WTC11 (cell line): ENCODE results near the gene PSMF1. TPM values are rescaled to one million over a fixed set of nuclear protein-coding genes. Genes with fewer than 3 reads are reported as not detected.

Experiments
- ATAC-seq: fragments of 200-7000 bp; cut with Tn5 transposase; 2 replicates; pipeline ENCODE4 v1.10.0; 2021; ENCODE audit warnings: mild to moderate bottlenecking, moderate library complexity
- CTCF ChIA-PET: fragments of 300-600 bp; sonication (Branson Sonifier 250); formaldehyde crosslinking; loops from one replicate; lab custom pipeline; 2021; ENCODE audit warnings: antibody characterized with exemption; lab: Charles Lee
- POLR2A ChIA-PET: fragments of 350-600 bp; sonication (Branson Sonifier 250); formaldehyde crosslinking; loops from one replicate; lab custom pipeline; 2021; ENCODE audit warnings: antibody characterized with exemption; lab: Charles Lee
- DNase-seq: peaks from one replicate; pipeline ENCODE4 v3.0.0; 2021; ENCODE audit warnings: low spot score
- H3K27ac Mint-ChIP-seq: 2 replicates; pipeline ENCODE4 v1.8.0; 2021; ENCODE audit warnings: mixed read lengths
- H3K27me3 Mint-ChIP-seq: 2 replicates; pipeline ENCODE4 v1.8.0; 2021; ENCODE audit warnings: low read depth, mild to moderate bottlenecking, moderate library complexity, mixed read lengths
- H3K36me3 Mint-ChIP-seq: 2 replicates; pipeline ENCODE4 v1.8.0; 2021; ENCODE audit warnings: mixed read lengths
- H3K4me1 Mint-ChIP-seq: 2 replicates; pipeline ENCODE4 v1.8.0; 2022; ENCODE audit warnings: mixed read lengths
- H3K4me3 Mint-ChIP-seq: 2 replicates; pipeline ENCODE4 v1.8.0; 2021; ENCODE audit warnings: mild to moderate bottlenecking, moderate library complexity, mixed read lengths
- H3K9me3 Mint-ChIP-seq: 2 replicates; pipeline ENCODE4 v1.8.0; 2021; ENCODE audit warnings: mixed read lengths
- EMX1 ChIP-seq: fragments of 250-450 bp; sonication (Bioruptor Pico); IDR thresholded peaks from 2 replicates; pipeline ENCODE4 v1.8.0; 2021; ENCODE audit warnings: mild to moderate bottlenecking
- GRHL2 ChIP-seq: fragments of 250-450 bp; sonication (Bioruptor Pico); IDR thresholded peaks from 2 replicates; pipeline ENCODE4 v1.8.0; 2022; ENCODE audit warnings: mild to moderate bottlenecking, moderate library complexity; ENCODE audit not compliant: insufficient replicate concordance, severe bottlenecking
- GTF2I ChIP-seq: fragments of 250-450 bp; sonication (Bioruptor Pico); conservative IDR thresholded peaks from 2 replicates; pipeline ENCODE4 v1.4.0; 2021; ENCODE audit warnings: mild to moderate bottlenecking
- HMGA2 ChIP-seq: fragments of 250-450 bp; sonication (Bioruptor Pico); IDR thresholded peaks from 2 replicates; pipeline ENCODE4 v1.4.0; 2021; ENCODE audit warnings: mild to moderate bottlenecking, moderate library complexity
- IRF2 ChIP-seq: sonication (generic); formaldehyde crosslinking; IDR thresholded peaks from 2 replicates; pipeline ENCODE4 v1.8.0; 2022; ENCODE audit warnings: low read depth, missing genetic modification reagents, borderline replicate concordance
- KAT7 ChIP-seq: sonication (generic); formaldehyde crosslinking; IDR thresholded peaks from 2 replicates; pipeline ENCODE4 v1.8.1; 2023; ENCODE audit warnings: missing genetic modification reagents, mild to moderate bottlenecking, borderline replicate concordance
- NR1H2 ChIP-seq: sonication (generic); formaldehyde crosslinking; IDR thresholded peaks from 2 replicates; pipeline ENCODE4 v1.9.0; 2021; ENCODE audit warnings: mild to moderate bottlenecking, moderate library complexity, missing genetic modification reagents
- NR3C1 ChIP-seq: sonication (generic); formaldehyde crosslinking; conservative IDR thresholded peaks from 2 replicates; pipeline ENCODE4 v1.8.1; 2023; ENCODE audit warnings: low read depth, mild to moderate bottlenecking, missing genetic modification reagents
- SMAD4 ChIP-seq: sonication (generic); formaldehyde crosslinking; IDR thresholded peaks from 2 replicates; pipeline ENCODE4 v1.8.0; 2022; ENCODE audit warnings: mild to moderate bottlenecking, missing genetic modification reagents
- STAT6 ChIP-seq: sonication (generic); formaldehyde crosslinking; conservative IDR thresholded peaks from 2 replicates; pipeline ENCODE4 v1.8.1; 2023; ENCODE audit warnings: mild to moderate bottlenecking, low read depth, missing genetic modification reagents, moderate library complexity
- USF1 ChIP-seq: sonication (generic); formaldehyde crosslinking; IDR thresholded peaks from 2 replicates; pipeline ENCODE4 v1.8.0; 2022; ENCODE audit warnings: mild to moderate bottlenecking, missing genetic modification reagents
- USF2 ChIP-seq: sonication (generic); formaldehyde crosslinking; IDR thresholded peaks from 2 replicates; pipeline ENCODE4 v1.8.1; 2023; ENCODE audit warnings: mild to moderate bottlenecking, missing genetic modification reagents, moderate library complexity
- ZBTB21 ChIP-seq: sonication (generic); formaldehyde crosslinking; IDR thresholded peaks from 2 replicates; pipeline ENCODE4 v1.8.1; 2023; ENCODE audit warnings: mild to moderate bottlenecking, missing genetic modification reagents, borderline replicate concordance
- ZMAT4 ChIP-seq: fragments of 250-450 bp; sonication (Bioruptor Pico); IDR thresholded peaks from 2 replicates; pipeline ENCODE4 v1.9.0; 2021; ENCODE audit warnings: mild to moderate bottlenecking
- ZNF263 ChIP-seq: sonication (generic); formaldehyde crosslinking; IDR thresholded peaks from 2 replicates; pipeline ENCODE4 v1.8.1; 2022; ENCODE audit warnings: low read depth, mild to moderate bottlenecking, moderate library complexity, missing genetic modification reagents
- ZNF425 ChIP-seq: fragments of 250-450 bp; sonication (Bioruptor Pico); conservative IDR thresholded peaks from 2 replicates; pipeline ENCODE4 v1.9.0; 2021; ENCODE audit warnings: mild to moderate bottlenecking
- ZSCAN18 ChIP-seq: fragments of 250-450 bp; sonication (Bioruptor Pico); IDR thresholded peaks from 2 replicates; pipeline ENCODE4 v2.1.2; 2022; ENCODE audit warnings: mild to moderate bottlenecking, moderate library complexity
- total RNA-seq: library from RNA; stranded (reverse); gene quantifications from 3 replicates; pipeline ENCODE4 v1.2.3, GENCODE V29; 2021
- TF ChIP-seq, protein P1 (sequence below): fragments of 250-450 bp; sonication (Bioruptor Pico); IDR thresholded peaks from 2 replicates; pipeline ENCODE4 v1.9.0; 2021; ENCODE audit warnings: mild to moderate bottlenecking
- TF ChIP-seq, protein P2 (sequence below): sonication (generic); formaldehyde crosslinking; IDR thresholded peaks from 2 replicates; pipeline ENCODE4 v1.8.1; 2022; ENCODE audit warnings: mild to moderate bottlenecking, missing genetic modification reagents, moderate library complexity, borderline replicate concordance

PSMF1 gene
- total RNA-seq, 1 experiment from 2014 or later = 113 TPM

- TF ChIP-seq STAT6 (CRISPR knock-in tag) = no peak
- TF ChIP-seq ZNF425 = no peak
- no peak for TF ChIP-seq KAT7 (CRISPR knock-in tag)
- no peak for TF ChIP-seq HMGA2 (CRISPR knock-in tag)
- TF ChIP-seq GRHL2 (CRISPR knock-in tag) = no peak
- TF ChIP-seq ZBTB21 (CRISPR knock-in tag) = no peak
These were observed 81.6 kb downstream of the PSMF1 start (continued) for GRCh38 chr20:1199964-1200363.

DNA sequence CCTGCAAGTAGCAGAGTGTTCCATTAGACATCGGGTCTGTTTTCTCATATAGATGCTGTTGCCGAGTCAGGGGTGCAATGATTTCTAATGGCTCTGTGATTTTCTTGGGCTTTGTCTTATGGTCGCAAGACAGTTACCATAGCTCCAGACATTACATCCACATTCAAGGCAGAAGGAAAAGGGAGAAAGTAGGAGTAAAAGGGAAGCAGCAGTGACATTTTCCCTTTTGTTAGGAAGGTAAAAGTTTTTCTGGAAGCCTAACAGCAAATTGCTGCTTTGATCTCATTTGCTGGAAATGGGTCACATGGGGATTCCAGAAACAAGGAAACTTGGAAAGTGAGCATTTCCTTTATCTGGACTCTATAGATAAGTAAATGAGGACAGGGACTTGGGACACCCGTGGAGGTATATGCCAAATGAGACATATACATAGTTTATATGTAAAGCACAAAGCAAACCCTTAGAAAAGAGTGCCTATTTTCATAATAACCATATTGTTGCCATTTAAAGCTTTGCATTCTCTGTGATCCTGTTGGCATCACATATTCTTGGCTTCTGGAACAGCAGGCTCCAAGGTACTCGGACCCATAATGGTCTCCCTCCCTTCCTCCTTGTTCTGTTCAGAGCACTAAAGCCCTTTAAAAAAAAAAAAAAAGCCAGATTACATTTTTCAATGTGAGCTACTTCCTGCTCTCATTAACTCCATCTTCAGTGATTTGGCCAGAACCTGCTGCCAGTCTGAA lies 84.5 kb downstream of the PSMF1 start, which contains the start of gene C20orf202:
C20orf202 (plus strand) TSS at position 693 of the 743 bp plus-strand sequence. CDS start 132 bp downstream, outside the sequence.
- H3K9me3 Mint-ChIP-seq = no peaks in the 10 kb centered on the region
- TF ChIP-seq IRF2 (CRISPR knock-in tag) (no peak), GTF2I (CRISPR knock-in tag) (no peak), NR1H2 (CRISPR knock-in tag) (no peak), ZNF263 (CRISPR knock-in tag) (no peak)
- ChIA-PET POLR2A (no interaction called here), CTCF (interaction anchor here (1.0 kb wide), 1 partner anchor 10 kb away, joined by 3 read pairs; no protein-coding TSS in a partner anchor)
- no peak for DNase-seq
- H3K4me3 Mint-ChIP-seq = no peak within 1 kb of the TSS
- peaks cover 10% of the 10 kb centered on the region for H3K27me3 Mint-ChIP-seq
- ATAC-seq = no peak
- no peak within 1 kb of the TSS for H3K27ac Mint-ChIP-seq
- H3K4me1 Mint-ChIP-seq = no peaks in the 10 kb centered on the region
- no peaks in the 10 kb centered on the region for H3K36me3 Mint-ChIP-seq

- Mint-ChIP-seq H3K27ac (no peak overlapping the region), H3K36me3 (no peaks in the 10 kb centered on the region), H3K27me3 (peaks cover 9% of the 10 kb centered on the region), H3K4me3 (no peak overlapping the region), H3K9me3 (no peaks in the 10 kb centered on the region), H3K4me1 (no peaks in the 10 kb centered on the region)
- POLR2A ChIA-PET = no interaction called here
- CTCF ChIA-PET = interaction anchor here (1.0 to 1.3 kb wide), 2 partner anchors 9 to 18 kb away, joined by 3 read pairs; no protein-coding TSS in a partner anchor
- DNase-seq (no peak), ATAC-seq (no peak)
- TF ChIP-seq ZSCAN18 (CRISPR knock-in tag) (no peak), ZMAT4 (CRISPR knock-in tag) (no peak), HMGA2 (CRISPR knock-in tag) (no peak), USF1 (CRISPR knock-in tag) (no peak), SMAD4 (no peak), EMX1 (CRISPR knock-in tag) (no peak), USF2 (CRISPR knock-in tag) (no peak), NR3C1 (CRISPR knock-in tag) (no peak)
- TF ChIP-seq, protein P1, sequence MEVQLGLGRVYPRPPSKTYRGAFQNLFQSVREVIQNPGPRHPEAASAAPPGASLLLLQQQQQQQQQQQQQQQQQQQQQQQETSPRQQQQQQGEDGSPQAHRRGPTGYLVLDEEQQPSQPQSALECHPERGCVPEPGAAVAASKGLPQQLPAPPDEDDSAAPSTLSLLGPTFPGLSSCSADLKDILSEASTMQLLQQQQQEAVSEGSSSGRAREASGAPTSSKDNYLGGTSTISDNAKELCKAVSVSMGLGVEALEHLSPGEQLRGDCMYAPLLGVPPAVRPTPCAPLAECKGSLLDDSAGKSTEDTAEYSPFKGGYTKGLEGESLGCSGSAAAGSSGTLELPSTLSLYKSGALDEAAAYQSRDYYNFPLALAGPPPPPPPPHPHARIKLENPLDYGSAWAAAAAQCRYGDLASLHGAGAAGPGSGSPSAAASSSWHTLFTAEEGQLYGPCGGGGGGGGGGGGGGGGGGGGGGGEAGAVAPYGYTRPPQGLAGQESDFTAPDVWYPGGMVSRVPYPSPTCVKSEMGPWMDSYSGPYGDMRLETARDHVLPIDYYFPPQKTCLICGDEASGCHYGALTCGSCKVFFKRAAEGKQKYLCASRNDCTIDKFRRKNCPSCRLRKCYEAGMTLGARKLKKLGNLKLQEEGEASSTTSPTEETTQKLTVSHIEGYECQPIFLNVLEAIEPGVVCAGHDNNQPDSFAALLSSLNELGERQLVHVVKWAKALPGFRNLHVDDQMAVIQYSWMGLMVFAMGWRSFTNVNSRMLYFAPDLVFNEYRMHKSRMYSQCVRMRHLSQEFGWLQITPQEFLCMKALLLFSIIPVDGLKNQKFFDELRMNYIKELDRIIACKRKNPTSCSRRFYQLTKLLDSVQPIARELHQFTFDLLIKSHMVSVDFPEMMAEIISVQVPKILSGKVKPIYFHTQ (CRISPR knock-in tag) = no peak
- TF ChIP-seq, protein P2, sequence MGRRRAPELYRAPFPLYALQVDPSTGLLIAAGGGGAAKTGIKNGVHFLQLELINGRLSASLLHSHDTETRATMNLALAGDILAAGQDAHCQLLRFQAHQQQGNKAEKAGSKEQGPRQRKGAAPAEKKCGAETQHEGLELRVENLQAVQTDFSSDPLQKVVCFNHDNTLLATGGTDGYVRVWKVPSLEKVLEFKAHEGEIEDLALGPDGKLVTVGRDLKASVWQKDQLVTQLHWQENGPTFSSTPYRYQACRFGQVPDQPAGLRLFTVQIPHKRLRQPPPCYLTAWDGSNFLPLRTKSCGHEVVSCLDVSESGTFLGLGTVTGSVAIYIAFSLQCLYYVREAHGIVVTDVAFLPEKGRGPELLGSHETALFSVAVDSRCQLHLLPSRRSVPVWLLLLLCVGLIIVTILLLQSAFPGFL = no peak
These were observed 85.2 kb downstream of the PSMF1 start for GRCh38 chr20:1203630-1204029.
